ENCODE data around the gene ABLIM2.

Gene ABLIM2

DNA sequence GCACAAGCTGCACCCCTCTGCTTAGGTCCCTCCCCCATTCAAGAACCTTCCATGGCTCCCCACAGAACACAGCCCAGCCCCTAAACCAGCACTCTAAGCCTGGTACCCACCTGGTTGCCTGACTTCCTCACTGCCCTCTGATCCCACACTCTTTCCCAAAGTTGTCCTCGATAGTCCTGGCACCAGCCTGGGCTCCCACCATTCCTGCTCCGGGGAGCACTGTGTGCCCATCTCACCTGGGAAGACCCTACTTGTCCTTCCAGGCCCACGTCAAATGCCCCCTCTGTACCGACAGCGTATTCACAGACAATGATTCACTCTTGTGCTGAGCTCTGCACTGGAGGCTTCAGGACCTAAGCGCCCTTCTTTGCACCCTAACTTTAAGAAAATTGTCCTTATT lies 40.1 kb downstream of the ABLIM2 start:
- TF ChIP-seq, protein P1, sequence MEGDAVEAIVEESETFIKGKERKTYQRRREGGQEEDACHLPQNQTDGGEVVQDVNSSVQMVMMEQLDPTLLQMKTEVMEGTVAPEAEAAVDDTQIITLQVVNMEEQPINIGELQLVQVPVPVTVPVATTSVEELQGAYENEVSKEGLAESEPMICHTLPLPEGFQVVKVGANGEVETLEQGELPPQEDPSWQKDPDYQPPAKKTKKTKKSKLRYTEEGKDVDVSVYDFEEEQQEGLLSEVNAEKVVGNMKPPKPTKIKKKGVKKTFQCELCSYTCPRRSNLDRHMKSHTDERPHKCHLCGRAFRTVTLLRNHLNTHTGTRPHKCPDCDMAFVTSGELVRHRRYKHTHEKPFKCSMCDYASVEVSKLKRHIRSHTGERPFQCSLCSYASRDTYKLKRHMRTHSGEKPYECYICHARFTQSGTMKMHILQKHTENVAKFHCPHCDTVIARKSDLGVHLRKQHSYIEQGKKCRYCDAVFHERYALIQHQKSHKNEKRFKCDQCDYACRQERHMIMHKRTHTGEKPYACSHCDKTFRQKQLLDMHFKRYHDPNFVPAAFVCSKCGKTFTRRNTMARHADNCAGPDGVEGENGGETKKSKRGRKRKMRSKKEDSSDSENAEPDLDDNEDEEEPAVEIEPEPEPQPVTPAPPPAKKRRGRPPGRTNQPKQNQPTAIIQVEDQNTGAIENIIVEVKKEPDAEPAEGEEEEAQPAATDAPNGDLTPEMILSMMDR (IDR thresholded peaks at IDR 0.05): no peak

DNA sequence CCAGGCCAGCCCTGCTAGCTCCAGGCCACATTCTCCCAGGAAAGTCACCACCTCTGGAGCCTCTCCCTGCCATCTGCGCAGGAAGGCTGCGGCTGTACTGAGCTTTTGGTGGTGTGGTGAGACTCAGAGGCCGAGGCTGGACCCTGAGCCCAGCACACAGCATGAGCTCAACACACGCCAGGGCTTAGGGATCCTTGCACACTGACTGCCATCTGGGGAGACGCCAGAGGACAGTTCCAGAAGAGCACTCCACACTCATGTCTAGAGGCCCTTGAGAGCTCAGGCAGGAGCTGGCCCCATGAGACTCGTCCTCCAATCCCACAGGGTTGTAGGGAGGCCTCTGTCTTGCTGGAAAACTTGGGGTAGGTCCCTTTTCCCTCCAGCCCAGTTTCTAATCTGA lies 40.6 kb downstream of the ABLIM2 start:
- TF ChIP-seq, protein P1 (IDR thresholded peaks at IDR 0.05): no peak

GRCh38 chr4:8117278-8117682 lies 41.3 kb downstream of the ABLIM2 start:
- TF ChIP-seq, protein P1 (IDR thresholded peaks at IDR 0.05): no peak

GRCh38 chr4:8115916-8116315 lies 42.7 kb downstream of the ABLIM2 start:
- TF ChIP-seq, protein P1 (IDR thresholded peaks at IDR 0.05): no peak

DNA sequence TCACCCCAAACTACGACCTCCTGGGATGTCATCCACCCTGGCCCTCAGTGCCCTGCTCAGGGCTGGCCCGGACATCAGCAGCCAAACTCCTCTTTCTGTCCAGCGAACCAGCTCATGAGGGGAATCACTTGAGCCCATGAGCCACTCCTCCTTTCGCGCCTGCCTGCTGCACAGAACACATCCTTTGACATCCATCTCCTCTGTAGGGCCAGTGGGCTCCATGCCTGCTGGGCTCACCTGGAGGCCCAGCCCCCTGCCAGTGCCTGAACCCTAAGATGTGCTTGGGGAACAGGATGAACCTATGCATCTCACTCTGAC lies 43.5 kb downstream of the ABLIM2 start:
- TF ChIP-seq, protein P1 (IDR thresholded peaks at IDR 0.05): no peak

- TF ChIP-seq, protein P1 (IDR thresholded peaks at IDR 0.05): no peak
These were observed 44.0 kb downstream of the ABLIM2 start for GRCh38 chr4:8114456-8115202.

DNA sequence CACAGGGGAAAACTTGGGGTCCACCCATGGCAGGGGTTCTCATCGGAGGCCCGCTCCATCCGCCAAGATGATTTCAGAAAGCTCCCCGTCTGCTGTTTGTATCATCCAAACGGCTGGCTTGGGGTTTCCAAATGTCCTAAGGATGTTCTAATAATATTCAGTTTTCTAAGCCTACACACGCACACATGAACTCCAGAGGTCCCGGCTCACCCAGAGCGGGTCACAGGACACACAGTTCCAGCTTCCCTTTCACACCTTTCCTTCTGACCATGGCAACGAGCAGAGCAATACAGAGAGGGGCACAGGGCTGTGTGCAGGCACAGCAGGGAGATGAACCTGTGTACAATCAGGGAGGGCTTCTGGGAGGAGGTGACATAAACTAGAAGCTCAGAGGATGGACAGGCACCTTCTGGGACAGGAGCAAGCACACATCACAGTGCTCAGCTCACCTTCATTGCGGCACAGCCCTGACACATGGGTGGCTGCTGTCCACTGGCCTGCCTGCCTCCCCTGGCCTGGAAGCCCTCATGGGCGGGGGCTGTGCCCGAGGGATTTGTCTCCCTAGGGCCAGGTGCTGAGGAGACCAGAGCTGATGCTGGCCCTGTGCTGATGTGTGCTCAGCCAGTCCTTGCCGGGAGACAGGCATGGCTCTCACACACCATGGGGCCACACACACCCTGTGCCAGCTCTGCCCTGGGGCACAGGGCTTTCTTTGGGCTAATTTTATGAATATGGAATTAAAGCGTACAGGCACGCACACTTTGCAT lies 44.8 kb downstream of the ABLIM2 start:
- TF ChIP-seq, protein P1 (IDR thresholded peaks at IDR 0.05): no peak
